Kidney (tissue), 14 donors: ENCODE results near the gene PLEKHO2. TPM values are rescaled to one million over a fixed set of nuclear protein-coding genes. Genes with fewer than 3 reads are reported as not detected.

ENCODE experiments used
- DNase-seq, 5 donors: peaks; one replicate each; pipeline ENCODE4 v3.0.0-alpha.2; 2013 to 2020
- FAIRE-seq: peaks from 2 replicates; lab custom pipeline; 2012; peaks lifted over from hg19 to GRCh38; lab: Jason Lieb, UNC
- H3K27ac ChIP-seq, 2 donors: one replicate each; pipeline ENCODE4 v1.7.0; 2013; ENCODE audit warnings: low read depth in 2 of 2, low read length in 2 of 2, inconsistent platforms in 1 of 2
- H3K27me3 ChIP-seq: one replicate; pipeline ENCODE4 v1.7.1; 2013; ENCODE audit warnings: low read length, inconsistent platforms; ENCODE audit not compliant: control insufficient read depth, insufficient read depth
- H3K36me3 ChIP-seq, 3 donors: one replicate each; pipeline versions ENCODE4 v1.7.0 to v1.7.1; 2013; ENCODE audit warnings: low read length in 3 of 3, control low read depth in 1 of 3, inconsistent platforms in 1 of 3; ENCODE audit not compliant: insufficient read depth in 3 of 3, control insufficient read depth in 2 of 3
- H3K4me1 ChIP-seq, 3 donors: one replicate each; pipeline versions ENCODE4 v1.7.0 to v1.7.1; 2013; ENCODE audit warnings: low read length in 3 of 3, inconsistent platforms in 1 of 3, low read depth in 1 of 3; ENCODE audit not compliant: control insufficient read depth in 2 of 3, insufficient read depth in 2 of 3
- H3K4me3 ChIP-seq, 3 donors: one replicate each; pipeline versions ENCODE4 v1.7.0 to v1.8.1; 2013; ENCODE audit warnings: low read length in 3 of 3, control low read depth in 1 of 3, inconsistent platforms in 1 of 3
- H3K9ac ChIP-seq, 3 donors: one replicate each; pipeline versions ENCODE4 v1.7.0 to v1.7.1; 2013; ENCODE audit warnings: low read length in 3 of 3, control low read depth in 1 of 3, inconsistent platforms in 1 of 3
- H3K9me3 ChIP-seq, 3 donors: one replicate each; pipeline versions ENCODE4 v1.7.0 to v1.7.1; 2013; ENCODE audit warnings: low read length in 3 of 3, control low read depth in 1 of 3, inconsistent platforms in 1 of 3; ENCODE audit not compliant: control insufficient read depth in 2 of 3, insufficient read depth in 1 of 3
- CTCF ChIP-seq: IDR thresholded peaks from 3 replicates; pipeline ENCODE4 v1.5.1; 2012; ENCODE audit warnings: mild to moderate bottlenecking, moderate library complexity, borderline replicate concordance; ENCODE audit not compliant: insufficient read depth; ENCODE audit errors: extremely low read depth
- intact Hi-C: fragments of 100-400 bp; cut with DNase I; formaldehyde crosslinking; loops from one replicate; pipeline ENCODE4 v1.11.1; 2022
- polyA plus RNA-seq: library from polyadenylated mRNA; stranded (reverse); fragments of 350-450 nt; fragmentation: Illumina TruSeq; extraction: RNeasy Lipid Tissue Mini Kit (QIAGEN cat#74804); gene quantifications from one replicate; pipeline ENCODE4 v1.2.3, GENCODE V29; 2014; ENCODE audit warnings: low read depth, low replicate concordance; ENCODE audit not compliant: insufficient read depth
- total RNA-seq: library from RNA; stranded (reverse); fragmentation: NEBNext Ultra II Directional; extraction: Animal tissue kit (Norgen Biotek cat#: 25700); gene quantifications from one replicate; pipeline ENCODE4 v1.2.1, GENCODE V29; 2021
- donor health status: control.
- donor health status: control.
- donor health status: control.
- donor health status: control.
- donor health status: control.
- donor health status: DM: yes; HTN: yes; CAD: no.
- donor health status: Normal renal cell carcinoma (clear cell type).

The PLEKHO2 gene
- total and polyA plus RNA-seq, 2 donors from 2014 or later: 12.0 to 48.6 TPM

GRCh38 chr15:64894395-64895056 lies 52.8 kb downstream of the PLEKHO2 start:
- Histone ChIP-seq H3K9me3 (no peaks in the 10 kb centered on the region), H3K27ac (peak overlapping the region; percentile 67 to 84), H3K27me3 (no peaks in the 10 kb centered on the region), H3K36me3 (no peaks in the 10 kb centered on the region), H3K4me3 (peak overlapping the region in 2 of 3 donors; percentile 44 to 45), H3K4me1 (peaks cover 0 to 29% (median 3%) of the 10 kb centered on the region in 3 donors), H3K9ac (peak overlapping the region in 1 of 3 donors; percentile 70)
- FAIRE-seq (no peak), DNase-seq (peak; percentile 65 to 90 (median 68))
- no peak for TF ChIP-seq CTCF
- intact Hi-C loops: no loop called here

GRCh38 chr15:64895285-64896065 lies 53.8 kb downstream of the PLEKHO2 start:
- H3K27ac ChIP-seq: peak overlapping the region; percentile 68 to 84
- no peaks in the 10 kb centered on the region for H3K27me3 ChIP-seq
- peak overlapping the region in 1 of 3 donors; percentile 9 for H3K4me3 ChIP-seq
- no peak for TF ChIP-seq CTCF
- H3K9ac ChIP-seq: no peak overlapping the region
- DNase-seq (peak in 4 of 5 donors; percentile 33 to 72 (median 58)), FAIRE-seq (no peak)
- H3K36me3 ChIP-seq: no peaks in the 10 kb centered on the region
- intact Hi-C loops: no loop called here
- peaks cover 0 to 29% (median 3%) of the 10 kb centered on the region in 3 donors for H3K4me1 ChIP-seq
- H3K9me3 ChIP-seq: no peaks in the 10 kb centered on the region

GRCh38 chr15:64896371-64897069 lies 54.8 kb downstream of the PLEKHO2 start:
- no peak for TF ChIP-seq CTCF
- intact Hi-C loops: no loop called here
- Histone ChIP-seq H3K27me3 (no peaks in the 10 kb centered on the region), H3K27ac (peak overlapping the region; percentile 64 to 84), H3K4me3 (no peak overlapping the region), H3K9me3 (peaks cover 0 to 6% (median 0%) of the 10 kb centered on the region in 3 donors), H3K4me1 (peaks cover 0 to 29% (median 3%) of the 10 kb centered on the region in 3 donors), H3K9ac (no peak overlapping the region), H3K36me3 (no peaks in the 10 kb centered on the region)
- DNase-seq (peak in 1 of 5 donors; percentile 37), FAIRE-seq (no peak)
